ENCODE results near the gene ATN1. TPM values are rescaled to one million over a fixed set of nuclear protein-coding genes. Genes with fewer than 3 reads are reported as not detected.

ATN1 gene
- total and polyA plus RNA-seq, 9 of the 15 experiments (the other 6 are each of a cell fraction or from before 2014, with no cell fraction given): 0.15 to 49.8 (median 2.7) TPM

DNA sequence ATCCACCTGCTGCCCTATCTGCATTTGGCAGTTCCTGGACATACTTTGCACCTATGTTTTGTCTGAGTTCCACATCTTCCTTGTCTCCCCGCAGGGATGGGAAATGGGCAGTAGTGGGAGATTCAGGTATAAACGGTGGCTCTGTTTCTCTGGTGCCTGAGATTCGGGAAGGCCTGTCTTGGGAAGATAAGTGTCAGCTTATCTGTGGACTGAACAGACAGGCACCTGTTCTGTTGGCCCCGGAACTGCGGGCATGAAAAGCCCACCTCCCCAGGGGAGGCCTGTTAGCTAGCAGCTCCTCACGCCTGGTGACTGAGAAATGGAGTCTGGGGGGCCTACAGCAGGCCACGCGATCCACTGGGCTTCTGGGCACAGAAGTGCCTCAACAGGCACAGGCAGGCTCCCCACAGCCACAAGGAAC, 36.9 kb downstream of the ATN1 start (continued):
- no peak for TF ChIP-seq PYGO2 (tag; IDR thresholded peaks at IDR 0.05)
- TF ChIP-seq NR1H2 (CRISPR knock-in tag; IDR thresholded peaks at IDR 0.05): no peak
- TF ChIP-seq CREB1 (IDR thresholded peaks at IDR 0.05): no peak
- TF ChIP-seq CREB1 (CRISPR knock-in tag; IDR thresholded peaks at IDR 0.05): no peak
- 0 out of 2 replicates have a peak, but pooled peaks have one; percentile 57 for TF ChIP-seq SMAD4 (CRISPR knock-in tag; conservative IDR thresholded peaks at IDR 0.05)
- TF ChIP-seq NFIX (CRISPR knock-in tag; IDR thresholded peaks at IDR 0.05; ENCODE audit: low read depth): no peak
- no peak for TF ChIP-seq HNRNPH1 (optimal IDR thresholded peaks at IDR 0.05; ENCODE audit: low read depth, low read length)
- TF ChIP-seq PTBP1 (IDR thresholded peaks at IDR 0.05; ENCODE audit: low read depth, low read length): no peak
- TF ChIP-seq SREBF1 (IDR thresholded peaks at IDR 0.05; ENCODE audit: borderline replicate concordance, low read depth, low read length): no peak
- no peak for TF ChIP-seq MXD1 (CRISPR knock-in tag; IDR thresholded peaks at IDR 0.05; ENCODE audit: borderline replicate concordance, poor library complexity, severe bottlenecking)
- no peak for TF ChIP-seq GTF2A2 (tag; IDR thresholded peaks at IDR 0.05)
- peak; percentile 56 for TF ChIP-seq POLR2B (IDR thresholded peaks at IDR 0.05; ENCODE audit: low read depth, partially characterized antibody)
- no peak for TF ChIP-seq ILF3 (IDR thresholded peaks at IDR 0.05; ENCODE audit: borderline replicate concordance)
- TF ChIP-seq CCNT2 (IDR thresholded peaks at IDR 0.05; ENCODE audit: borderline replicate concordance, extremely low read depth, insufficient read length, low read depth, low read length): no peak
- TF ChIP-seq ZBTB7A (IDR thresholded peaks at IDR 0.05; ENCODE audit: borderline replicate concordance, control insufficient read depth, low read depth, low read length): no peak
- TF ChIP-seq ZNF217 (CRISPR knock-in tag; IDR thresholded peaks at IDR 0.05): no peak
- TF ChIP-seq ZNF354B (CRISPR knock-in tag; IDR thresholded peaks at IDR 0.05): no peak
- TF ChIP-seq ZBTB49 (CRISPR knock-in tag; IDR thresholded peaks at IDR 0.05; ENCODE audit: borderline replicate concordance): no peak
- no peak for TF ChIP-seq E4F1 (CRISPR knock-in tag; IDR thresholded peaks at IDR 0.05; ENCODE audit: borderline replicate concordance)

All from K562 (cell line).